Measurements from ENCODE around the gene MAP6.

Gene MAP6

GRCh38 chr11:75576017-75576416, 92.8 kb downstream of the MAP6 start:
- intact Hi-C loops (cut with DNase I) = no loop called here
- no peak for DNase-seq

DNA sequence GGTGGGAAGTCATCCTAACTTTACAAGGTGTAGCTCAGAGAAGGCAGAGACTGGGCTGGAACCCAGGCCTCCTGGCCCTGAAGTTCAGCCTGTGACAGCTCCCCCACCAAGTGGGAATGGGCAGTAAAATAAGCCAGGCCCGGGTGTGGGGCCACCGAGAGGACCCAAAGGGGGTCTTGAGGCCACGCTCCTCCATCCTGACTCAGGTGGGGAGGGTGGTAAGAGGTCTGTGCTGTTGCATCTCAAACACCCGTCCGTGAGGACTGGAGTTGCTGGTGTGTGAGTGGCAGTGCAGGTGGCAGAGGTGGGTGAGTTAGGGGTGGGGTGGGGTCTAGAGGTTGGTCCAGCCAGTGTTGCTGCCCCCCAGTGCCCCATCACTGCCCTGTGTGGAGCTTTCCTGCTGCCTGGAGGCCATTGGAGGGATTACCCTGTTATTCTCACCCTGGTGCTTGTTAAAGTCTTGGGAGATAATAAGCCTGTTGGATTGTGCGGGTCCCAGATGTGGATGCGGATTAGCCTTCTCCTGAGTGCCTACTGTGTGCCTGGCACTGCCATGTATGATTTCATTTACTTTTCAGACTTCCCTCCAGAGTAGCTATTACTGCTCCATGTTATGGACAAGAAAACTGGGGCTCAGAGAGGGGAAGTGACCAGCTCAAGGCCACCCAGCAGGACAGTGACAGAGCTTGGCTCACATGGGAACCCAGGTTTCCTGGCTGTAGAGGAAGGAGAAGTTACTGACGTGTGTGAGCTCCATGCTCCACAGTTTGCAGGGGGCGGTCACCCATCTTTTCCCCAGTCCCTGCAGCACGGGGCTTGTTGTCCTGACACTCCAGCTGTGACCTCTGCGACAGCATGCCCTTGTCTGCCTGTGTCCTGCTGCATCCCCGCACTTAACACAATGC, 93.9 kb downstream of the MAP6 start:
- no peak for DNase-seq
- intact Hi-C loops (cut with DNase I) = no loop called here

- no peak for DNase-seq
- intact Hi-C loops (cut with DNase I) = no loop called here
These were observed 96.1 kb downstream of the MAP6 start for GRCh38 chr11:75572744-75573143.

- intact Hi-C loops (cut with DNase I) = no loop called here
- peak in 2 of 10 donors; percentile 59 to 72 for DNase-seq
These were observed 97.2 kb downstream of the MAP6 start for GRCh38 chr11:75571625-75572024.

GRCh38 chr11:75570559-75571139, 98.2 kb downstream of the MAP6 start:
- intact Hi-C loops (cut with DNase I) = no loop called here
- DNase-seq = peak in 1 of 10 donors; percentile 31

DNA sequence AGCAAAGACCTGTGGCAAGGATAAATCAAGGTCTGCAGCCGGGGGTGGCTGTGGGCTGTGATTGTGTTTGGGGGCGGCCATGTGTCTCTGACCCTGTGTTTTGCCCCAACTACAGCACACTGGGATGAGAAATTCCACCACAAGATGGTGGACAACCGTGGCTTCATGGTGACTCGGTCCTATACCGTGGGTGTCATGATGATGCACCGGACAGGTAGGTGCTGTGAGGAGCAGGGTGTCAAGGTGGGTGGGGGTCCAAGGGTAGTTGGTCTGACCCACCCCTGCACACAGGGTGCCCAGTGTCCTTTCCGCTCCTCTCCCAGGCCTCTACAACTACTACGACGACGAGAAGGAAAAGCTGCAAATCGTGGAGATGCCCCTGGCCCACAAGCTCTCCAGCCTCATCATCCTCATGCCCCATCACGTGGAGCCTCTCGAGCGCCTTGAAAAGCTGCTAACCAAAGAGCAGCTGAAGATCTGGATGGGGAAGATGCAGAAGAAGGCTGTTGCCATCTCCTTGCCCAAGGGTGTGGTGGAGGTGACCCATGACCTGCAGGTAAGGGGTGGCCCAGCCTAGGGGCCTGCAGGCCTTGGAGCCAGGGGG, 100.1 kb downstream of the MAP6 start:
- intact Hi-C loops (cut with DNase I) = no loop called here
- no peak for DNase-seq

- DNase-seq = no peak
- intact Hi-C loops (cut with DNase I) = no loop called here
These were observed 100.9 kb downstream of the MAP6 start for GRCh38 chr11:75567971-75568370.

DNA sequence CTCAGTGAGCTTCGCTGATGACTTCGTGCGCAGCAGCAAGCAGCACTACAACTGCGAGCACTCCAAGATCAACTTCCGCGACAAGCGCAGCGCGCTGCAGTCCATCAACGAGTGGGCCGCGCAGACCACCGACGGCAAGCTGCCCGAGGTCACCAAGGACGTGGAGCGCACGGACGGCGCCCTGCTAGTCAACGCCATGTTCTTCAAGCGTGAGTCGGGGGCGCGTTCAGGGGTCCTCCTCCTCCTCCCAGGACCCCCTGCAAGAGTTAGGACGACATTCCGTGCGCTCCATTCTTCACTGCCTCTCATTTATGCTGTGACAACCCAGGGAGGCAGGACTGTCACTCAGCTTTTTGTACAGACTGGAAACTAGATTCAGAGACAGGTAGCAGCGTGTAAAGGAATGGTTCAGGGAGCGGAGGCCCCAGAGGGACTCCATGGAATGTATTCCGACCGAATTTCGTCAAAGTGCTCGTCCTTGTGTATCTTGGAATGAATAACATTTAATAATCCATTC, 102.0 kb downstream of the MAP6 start:
- DNase-seq = peak in 1 of 10 donors; percentile 86
- intact Hi-C loops (cut with DNase I) = no loop called here

DNA sequence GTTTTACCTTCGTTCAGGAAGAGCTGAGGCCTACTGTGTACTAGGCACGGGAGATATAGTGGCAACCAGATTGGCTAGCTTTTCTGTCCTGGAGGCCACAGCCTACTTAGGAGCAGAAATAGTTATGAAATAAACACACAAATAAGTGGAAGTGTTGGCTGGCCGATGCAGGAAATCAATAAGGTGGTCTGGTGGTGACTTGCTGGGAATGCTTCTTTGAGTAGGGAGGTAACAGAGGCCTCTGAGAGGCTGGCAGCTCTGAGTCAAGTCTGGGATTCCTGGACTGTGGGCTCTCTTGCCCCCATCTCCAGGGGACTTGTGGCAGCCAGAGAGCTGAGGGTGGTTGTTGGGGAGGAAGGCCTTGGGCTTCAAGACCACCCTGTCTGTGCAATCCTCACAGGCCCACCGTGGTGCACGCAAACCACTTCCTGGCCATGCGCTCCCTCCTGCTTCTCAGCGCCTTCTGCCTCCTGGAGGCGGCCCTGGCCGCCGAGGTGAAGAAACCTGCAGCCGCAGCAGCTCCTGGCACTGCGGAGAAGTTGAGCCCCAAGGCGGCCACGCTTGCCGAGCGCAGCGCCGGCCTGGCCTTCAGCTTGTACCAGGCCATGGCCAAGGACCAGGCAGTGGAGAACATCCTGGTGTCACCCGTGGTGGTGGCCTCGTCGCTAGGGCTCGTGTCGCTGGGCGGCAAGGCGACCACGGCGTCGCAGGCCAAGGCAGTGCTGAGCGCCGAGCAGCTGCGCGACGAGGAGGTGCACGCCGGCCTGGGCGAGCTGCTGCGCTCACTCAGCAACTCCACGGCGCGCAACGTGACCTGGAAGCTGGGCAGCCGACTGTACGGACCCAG, 102.7 kb downstream of the MAP6 start:
- intact Hi-C loops (cut with DNase I) = no loop called here
- DNase-seq = peak in 1 of 10 donors; percentile 43

DNA sequence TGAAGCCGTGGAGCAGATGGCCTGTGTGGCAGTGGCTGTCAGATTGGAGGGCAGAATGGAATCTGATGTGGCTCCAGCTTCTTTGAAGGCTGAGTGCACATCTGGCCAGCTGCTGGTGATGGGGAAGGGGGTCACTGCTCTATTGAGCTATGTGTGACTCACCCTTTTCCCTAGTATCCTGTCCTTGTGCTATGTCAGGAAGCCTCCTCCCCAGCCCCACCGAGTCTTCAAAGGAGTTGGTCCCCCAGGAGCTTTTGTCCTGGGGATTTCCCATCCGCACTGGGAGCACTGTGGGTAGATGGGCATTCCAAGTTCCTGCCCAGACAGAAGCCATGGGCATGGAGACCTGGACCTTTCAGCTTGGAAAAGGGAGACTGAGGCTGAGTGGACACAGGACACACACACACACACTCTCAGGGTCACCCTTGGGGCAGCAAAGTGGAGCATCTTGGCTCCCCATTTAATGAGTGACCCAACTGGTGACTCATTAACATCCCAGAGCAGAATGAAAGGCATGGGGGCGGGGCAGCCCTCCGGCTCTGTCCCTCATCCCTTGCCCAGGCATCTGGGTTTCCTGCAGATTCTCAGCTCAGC, 103.5 kb downstream of the MAP6 start:
- peak in 1 of 10 donors; percentile 48 for DNase-seq
- intact Hi-C loops (cut with DNase I) = no loop called here

DNA sequence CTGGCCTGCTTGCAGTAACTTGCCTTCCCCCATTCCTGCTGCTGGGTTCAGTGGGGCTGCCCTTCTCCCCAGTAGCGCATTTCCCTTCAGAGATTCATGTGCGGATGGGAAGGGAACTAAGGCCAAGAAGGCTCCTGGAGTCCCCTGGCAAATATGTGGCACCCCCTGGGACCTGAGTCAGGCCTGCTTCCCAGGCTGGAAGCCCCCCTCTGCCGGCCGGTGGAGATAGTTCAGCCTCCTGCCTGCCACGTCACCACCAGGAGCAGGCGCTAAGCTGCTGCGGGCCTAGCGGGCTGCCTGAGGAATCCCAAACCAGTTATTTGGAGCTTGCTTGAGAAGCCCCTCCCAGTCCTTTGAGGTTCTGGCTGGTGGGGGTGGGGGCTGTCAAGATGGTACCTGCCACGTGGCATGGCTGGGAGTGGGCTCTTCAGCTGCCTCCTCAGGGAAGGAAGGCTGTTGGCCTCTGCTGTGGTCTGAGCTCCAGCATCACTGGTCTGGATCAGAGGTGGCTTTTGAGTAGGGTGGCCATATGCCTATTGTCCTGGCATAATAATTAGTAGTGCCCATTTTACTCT, 104.8 kb downstream of the MAP6 start:
- intact Hi-C loops (cut with DNase I) = no loop called here
- peak in 1 of 10 donors; percentile 68 for DNase-seq

GRCh38 chr11:75563501-75563977, 105.3 kb downstream of the MAP6 start:
- peak in 1 of 10 donors; percentile 40 for DNase-seq
- intact Hi-C loops (cut with DNase I) = no loop called here

GRCh38 chr11:75562836-75563484, 105.9 kb downstream of the MAP6 start:
- peak in 1 of 10 donors; percentile 74 for DNase-seq
- intact Hi-C loops (cut with DNase I) = no loop called here

DNA sequence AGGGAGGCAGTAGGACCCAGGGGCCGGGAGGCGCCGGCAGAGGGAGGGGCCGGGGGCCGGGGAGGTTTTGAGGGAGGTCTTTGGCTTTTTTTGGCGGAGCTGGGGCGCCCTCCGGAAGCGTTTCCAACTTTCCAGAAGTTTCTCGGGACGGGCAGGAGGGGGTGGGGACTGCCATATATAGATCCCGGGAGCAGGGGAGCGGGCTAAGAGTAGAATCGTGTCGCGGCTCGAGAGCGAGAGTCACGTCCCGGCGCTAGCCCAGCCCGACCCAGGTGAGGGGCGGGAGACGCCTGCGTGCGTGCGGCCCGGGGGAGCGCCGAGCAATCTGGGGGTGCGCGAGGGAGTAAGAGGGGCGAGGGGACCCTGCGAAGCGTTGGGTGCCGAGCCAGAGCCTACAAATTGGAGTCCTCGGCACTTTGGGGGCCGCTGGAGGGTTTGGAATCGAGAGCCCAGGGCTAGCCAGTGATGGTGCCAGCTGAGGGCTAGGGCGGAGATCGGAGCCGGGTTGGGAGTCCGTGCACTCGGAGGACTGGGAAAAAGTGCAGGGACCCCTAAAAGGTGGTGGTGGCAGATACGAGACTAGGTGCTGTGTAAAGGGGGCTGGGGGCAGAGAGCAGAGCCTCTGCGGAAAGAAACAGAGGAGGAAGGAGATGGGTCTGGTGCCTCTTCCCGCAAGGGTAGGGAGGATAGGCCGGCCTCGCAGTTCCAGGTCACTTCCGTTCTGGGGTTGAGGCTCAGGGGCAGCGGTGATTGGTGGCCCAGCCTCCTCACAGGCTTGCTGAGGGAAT, 106.6 kb downstream of the MAP6 start, which contains the start of gene SERPINH1:
SERPINH1 (plus strand) TSS at position 206 of the 788 bp plus-strand sequence. CDS start 4,097 bp downstream, outside the sequence.
- peak; percentile 47 to 94 (median 66) for DNase-seq
- intact Hi-C loops (cut with DNase I) = no loop called here

DNA sequence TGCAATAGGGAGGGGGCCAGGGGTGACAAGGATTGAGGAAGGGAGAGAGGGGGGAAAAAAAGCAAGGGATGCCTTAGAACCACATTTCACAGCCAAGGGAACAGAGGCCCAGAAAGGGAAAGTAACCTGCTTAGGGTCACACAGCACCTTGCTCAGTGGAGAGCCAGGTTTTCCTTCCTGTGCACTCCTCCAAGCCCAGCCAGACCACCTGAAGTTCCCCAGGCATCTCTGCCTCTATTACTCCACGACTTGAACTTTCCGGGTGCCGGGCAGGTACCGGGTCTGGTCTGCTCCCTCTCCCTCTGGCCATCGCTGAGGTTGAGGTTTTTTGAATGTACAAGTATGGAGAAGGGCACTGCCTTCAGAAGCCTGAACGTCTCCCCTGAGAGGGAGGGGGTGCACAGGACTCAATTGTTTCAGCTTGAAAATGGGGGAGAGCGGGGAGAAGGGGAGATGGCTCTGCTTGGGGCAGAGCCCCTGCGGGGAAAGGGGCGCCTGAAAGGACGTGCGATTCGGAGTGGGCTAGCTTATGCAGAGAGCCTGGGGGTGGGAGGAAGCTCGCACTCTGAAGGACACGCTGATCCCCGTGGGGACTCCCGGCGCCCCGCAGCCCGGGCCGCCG, 107.3 kb downstream of the MAP6 start:
- peak in 1 of 10 donors; percentile 32 for DNase-seq
- intact Hi-C loops (cut with DNase I) = no loop called here

GRCh38 chr11:75560644-75561043, 108.2 kb downstream of the MAP6 start:
- no peak for DNase-seq
- intact Hi-C loops (cut with DNase I) = no loop called here

Data from posterior cingulate gyrus (tissue), 11 donors.